Activated gamma-delta T cell treated with anti-CD3 and anti-CD28 coated beads, Interleukin-2, amount 50 U/mL, for 16 hours (primary cell): Measurements from ENCODE around the gene UBXN11.
A peak's percentile ranks its signal among the peaks of the same experiment; 100 is the strongest.
"Not testable (repeated sequence)": the region's sequence is repeated elsewhere in the genome, so short reads cannot be mapped to it uniquely, and the experiment has no call there.

Experiments
- DNase-seq: peaks from one replicate; pipeline ENCODE4 v3.0.0-alpha.2; 2020; ENCODE audit warnings: low read depth

Gene UBXN11

DNA sequence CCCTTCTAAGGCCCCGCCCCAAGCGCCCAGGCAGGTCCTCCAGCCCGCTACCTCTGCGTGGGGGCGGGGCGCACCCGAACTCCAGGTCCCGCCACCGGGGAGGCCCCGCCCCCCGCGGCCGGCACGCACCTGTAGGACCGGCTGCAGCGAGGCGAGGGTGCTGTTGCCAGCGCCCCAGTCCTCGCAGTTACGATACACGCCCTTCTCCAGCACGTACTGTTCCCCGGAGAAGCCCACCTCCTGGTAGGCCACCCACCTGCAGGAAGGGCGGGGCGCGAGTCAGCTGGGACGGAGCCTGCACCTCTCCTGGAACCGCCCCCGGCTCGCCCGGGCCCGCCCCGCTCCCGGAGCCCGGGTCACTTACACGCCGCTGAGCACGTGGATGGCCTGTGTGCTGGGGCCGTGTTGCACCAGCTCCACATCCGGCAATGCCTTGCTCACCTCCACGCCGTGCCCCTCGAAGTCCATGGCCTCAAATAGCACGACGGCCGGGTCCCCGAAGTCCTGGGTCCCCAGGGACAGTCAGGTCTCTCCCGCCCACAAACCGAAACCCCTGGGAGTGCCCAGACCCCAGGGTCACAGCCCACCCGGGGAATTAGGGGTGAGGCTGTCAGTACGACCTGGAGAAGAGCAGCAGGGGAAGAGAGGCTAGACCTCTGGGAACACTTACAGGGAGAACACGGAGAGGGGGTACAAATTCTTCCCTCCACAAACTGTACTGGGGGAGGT lies 30.2 kb upstream of the UBXN11 start:
- peak; percentile 75 for DNase-seq

DNA sequence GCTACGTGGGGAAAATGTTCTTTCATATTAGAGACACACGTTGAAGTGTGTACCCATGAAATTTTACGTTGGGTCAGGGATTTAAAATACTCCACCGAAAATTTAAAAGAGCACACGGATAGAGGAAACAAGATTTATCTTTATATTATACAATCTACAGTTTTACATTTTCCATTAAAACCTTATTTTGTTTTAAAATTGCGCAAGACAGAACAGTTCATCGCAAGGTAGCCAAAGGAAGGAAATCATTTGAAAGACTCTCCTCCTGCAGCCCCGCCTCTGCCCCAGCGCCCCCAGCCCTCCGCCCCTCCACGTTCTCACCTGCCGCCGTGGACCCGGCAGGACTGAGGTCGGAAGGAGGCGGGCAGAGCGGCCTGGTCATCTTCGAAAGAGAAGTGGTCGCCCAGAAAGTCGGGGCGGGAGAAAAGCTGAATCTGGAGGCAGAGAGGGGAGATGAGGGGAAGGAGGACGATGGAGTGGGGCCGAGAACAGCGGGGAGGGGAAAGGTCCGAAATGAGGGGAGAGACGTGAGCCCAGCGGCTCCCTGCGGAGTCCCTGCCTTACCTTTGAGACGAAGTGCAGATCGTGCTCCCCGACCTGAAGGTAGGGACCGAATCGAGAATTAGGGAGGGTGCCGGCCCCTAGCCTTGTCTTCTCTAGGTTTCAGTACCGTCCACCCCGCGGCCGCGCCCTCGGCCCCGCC lies 29.5 kb upstream of the UBXN11 start:
- no peak for DNase-seq

DNA sequence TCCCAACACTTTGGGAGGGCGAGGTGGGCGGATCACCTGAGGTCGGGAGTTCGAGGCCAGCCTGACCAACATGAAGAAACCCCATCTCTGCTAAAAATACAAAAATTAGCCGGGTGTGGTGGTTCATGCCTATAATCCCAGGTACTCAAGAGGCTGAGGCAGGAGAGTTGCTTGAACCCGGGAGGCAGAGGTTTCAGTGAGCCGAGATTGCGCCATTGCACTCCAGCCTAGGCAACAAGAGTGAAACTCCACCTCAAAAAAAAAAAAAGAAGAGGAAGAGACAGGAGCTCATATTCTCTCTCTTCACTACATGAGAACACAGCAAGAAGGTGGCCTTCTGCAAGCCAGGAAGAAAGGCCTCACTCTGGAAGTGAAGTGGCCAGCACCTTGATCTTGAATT lies 26.9 kb upstream of the UBXN11 start:
- DNase-seq = not testable (repeated sequence)

DNA sequence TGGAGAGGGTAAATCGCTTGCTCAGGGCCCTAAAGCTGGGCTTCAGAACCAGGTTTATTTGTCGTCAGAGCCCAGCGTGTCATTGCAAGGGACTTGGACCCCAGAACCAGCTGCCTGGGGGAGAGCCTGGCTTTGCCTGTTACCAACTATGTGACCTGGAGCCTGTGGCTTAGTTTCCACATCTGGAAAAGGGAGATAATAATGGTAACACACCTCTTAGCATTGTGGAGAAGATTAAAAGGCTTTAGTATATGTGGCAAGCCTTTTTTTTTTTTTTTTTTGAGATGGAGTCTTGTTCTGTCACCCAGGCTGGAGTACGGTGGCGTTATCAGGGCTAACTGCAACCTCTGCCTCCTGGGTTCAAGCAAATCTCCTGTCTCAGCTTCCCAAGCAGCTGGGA lies 23.8 kb upstream of the UBXN11 start:
- DNase-seq = no peak

DNA sequence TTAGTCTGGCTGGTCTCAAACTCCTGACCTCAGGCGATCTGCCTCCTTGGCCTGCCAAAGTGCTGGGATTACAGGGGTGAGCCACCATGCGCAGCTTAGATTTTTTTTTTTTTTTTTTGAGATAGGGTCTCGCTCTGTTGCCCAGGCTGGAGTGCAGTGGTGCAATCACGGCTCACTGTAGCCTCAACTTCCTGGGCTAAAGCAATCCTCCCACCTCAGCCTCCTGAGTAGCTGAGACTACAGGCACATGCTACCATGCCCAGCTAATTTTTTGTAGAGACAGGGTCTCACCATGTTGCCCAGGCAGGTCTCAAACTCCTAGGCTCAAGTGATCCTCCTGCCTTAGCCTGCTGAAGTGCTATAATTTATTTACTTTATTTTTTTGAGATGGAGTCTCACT lies 22.9 kb upstream of the UBXN11 start:
- not testable (repeated sequence) for DNase-seq

DNA sequence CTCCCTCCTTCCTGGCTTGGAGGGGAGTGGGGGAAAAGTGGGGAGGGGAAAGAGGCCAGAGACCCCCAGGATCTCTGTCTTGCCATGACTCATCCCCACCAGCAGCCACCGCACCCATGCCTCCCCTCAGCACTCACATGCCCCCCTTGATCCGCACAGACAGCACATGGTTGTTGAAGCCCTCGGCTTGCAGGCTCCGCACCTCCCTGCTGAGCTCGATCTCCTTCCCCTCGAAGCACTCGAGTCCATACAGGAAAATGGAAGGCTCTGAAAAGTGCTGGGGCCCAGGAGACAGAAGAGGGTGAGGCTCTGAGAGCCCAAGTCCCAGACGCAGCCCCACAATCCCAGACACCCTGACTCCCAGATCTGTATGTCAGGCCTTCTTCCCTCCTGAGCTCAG lies 22.2 kb upstream of the UBXN11 start:
- DNase-seq = no peak

DNA sequence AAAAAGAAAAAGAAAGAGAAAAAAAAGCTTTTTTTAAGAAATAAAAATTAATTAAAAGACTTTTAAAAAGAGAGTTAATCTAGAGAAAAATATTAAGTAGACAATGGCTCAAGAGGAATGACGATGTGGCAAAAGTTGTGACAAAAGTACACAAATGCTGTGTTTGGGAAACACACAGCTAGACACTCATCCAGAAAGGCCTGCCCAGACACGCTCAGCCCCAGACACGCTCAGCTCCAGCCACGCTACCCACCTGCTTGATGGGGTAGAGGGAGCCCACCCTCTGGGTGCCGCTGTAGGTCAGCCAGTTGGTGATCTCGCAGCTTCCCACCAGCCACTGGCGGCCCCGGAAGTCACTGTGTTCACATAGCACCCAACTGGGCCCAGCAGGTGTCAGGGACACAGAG lies 21.5 kb upstream of the UBXN11 start:
- no peak for DNase-seq

DNA sequence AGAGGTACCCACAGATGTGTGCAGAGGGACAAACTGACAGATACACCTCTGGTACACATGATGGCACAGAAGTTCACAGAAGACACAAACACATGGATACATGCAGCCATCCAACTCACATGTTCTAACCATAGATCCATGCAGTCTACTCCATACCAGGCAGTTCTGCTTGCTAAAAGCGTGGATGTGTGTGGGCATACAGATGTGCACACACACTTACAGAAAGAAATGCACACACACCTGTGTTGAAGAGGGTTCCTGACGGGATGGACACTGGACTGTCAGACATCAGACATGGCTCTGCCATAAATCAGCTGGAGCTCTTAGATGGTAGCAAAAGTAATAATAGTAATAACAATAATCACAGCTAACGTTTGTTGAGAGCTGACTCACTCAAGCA lies 18.1 kb upstream of the UBXN11 start:
- no peak for DNase-seq

DNA sequence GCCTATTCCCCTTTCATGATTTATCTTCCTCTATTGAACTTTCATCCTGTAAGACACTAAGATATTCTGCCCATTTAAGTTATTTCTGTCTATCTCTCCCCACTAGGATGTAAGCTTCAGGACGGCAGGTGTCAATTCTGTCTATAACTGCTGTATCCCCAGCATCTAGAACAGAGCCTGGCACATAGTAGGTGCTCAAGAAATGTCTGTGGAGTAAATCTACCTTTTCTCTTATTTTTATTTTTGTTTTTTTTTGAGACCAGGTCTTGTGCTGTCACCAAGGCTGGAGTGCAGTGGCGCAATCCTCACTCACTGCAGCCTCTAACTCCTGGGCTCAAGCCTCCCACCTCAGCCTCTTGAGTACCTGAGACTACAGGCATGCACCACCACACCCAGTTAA lies 16.9 kb upstream of the UBXN11 start:
- DNase-seq = no peak

DNA sequence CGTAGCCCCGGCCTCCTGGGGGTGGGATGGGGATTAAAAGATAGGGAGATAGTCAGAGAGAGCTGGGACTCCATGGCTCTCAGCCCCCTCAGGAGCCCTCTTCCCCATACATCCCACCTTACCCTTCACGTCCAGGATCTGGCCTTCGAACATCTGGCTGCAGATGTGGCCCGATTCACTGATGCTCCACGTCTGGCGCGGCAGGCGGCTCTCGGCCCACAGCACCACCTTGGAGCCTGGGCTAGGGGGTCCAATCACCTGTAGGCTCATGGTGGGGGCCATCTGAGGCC lies 15.6 kb upstream of the UBXN11 start:
- DNase-seq = no peak

DNA sequence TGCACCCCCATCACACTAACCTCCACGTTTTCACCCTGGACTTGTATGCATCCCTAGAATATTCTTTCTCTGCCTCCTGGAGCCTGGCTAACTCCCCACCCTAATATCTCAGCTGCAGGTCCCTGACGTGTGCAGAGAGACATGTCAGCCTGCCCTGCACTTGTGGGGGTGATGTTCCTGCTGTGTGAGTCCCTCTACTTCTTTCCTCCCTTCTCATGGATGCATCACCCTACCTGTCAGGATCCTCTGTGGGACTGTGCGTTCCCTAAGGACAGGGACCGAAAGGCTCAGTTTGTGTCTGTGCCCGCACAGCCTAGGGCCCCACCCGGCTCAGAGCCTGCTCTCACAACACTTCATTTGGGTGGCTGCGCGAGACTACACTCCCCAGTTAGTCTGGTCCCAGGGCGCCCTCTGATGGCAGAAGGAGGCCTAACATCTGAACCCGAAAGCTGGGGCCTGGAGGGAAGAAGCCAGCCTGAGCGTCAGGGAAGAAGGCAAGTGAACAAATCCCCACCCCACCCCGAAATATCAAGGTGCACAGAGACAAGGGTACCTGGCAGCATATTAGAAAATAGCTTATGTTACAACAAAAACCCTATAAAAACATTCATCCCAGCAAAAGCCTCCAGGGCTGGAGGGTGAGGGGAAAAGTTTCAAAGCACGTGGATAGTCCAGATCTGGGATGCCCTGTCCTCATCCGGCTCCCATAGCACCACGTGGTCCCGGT lies 15.0 kb upstream of the UBXN11 start:
- peak; percentile 93 for DNase-seq

DNA sequence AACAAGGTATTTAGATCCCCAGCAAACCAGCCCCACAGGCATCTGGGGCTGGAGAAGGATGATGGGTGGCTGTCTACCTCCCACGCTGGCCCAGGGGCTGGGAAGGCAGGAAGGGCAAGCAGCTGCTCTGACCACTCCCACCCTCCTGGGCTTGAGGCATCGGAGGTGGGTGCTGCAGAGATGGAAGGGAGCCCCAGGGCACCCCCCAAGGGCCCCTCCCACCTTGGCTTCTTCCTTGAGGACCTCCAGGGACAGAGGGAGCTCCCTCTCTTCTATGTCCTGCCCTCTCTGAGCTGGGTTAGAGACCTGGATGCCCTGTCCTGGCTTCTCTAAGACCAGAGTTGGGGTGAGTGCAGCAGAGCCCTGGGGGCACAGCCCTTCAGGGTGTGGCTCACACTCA lies 14.5 kb upstream of the UBXN11 start:
- DNase-seq = no peak

DNA sequence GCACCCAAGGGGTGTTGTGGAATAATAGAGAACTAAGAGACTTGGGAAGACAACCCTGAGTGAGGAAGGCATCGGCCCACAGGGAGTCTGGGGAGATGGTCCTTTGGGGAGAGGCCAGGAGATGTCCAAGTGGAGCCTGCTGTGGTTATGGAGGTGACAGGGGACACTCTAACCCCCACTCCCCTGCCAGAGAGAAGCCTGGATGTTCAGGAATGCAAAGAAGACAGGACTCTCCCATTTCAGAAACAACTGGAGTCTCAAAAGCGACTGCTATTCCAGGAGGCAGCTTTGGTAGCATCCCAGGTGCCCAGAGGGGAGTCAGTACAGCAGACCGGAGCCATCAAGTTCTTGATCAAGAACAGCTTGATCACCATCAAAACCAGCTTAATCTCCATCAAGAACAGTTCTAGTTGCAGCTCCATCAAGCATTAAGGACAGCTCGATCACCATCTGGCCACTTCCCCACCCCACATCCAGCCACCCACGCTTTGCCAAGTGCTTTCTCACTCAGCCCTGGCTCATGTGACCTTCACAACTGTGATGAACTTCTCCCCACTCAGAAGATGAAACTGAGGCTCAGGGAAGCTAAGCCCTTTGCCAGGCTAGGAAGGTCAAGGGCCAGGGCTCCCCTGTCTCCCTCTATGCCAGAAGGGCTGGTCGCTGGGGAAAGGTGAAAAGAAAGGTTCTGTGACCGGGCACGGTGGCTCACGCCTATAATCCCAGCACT lies 12.1 kb upstream of the UBXN11 start:
- no peak for DNase-seq

DNA sequence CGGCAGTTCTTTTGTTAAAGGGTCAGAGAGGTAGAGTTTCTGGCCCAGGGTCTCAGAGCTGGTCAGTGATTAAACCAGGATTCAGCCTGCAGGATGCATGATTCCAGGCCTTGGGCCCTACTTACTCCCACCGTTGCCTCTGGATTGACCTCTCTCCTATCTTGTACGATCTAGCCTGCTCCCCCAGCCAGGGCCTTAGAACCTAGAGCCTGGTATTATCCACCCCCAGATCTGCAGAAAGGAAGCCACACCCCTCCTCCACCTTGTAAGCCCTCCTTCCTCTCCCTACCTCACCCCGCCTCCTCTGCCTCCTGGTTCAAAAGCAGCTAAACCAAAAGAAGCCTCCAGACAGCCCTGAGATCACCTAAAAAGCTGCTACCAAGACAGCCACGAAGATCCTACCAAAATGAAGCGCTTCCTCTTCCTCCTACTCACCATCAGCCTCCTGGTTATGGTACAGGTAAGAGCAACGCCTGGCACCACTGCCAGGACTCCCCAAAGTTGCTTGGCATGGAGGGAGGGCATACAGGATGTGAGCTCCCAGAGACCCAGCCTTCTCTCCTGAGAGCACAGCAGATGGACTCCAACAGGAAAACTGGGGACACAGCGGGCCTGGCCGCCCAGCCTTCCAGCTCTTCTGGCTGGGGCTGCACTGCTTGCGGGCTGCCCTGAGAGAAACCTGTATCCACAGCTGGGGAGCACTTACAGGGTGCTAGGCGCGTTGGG lies 11.3 kb upstream of the UBXN11 start, which contains the start of gene CD52:
Gene CD52, plus strand, starts transcription at position 347 of the 726 bp plus-strand sequence. Its CDS starts 60 bp downstream, at position 407.
- DNase-seq = peak; percentile 63

DNA sequence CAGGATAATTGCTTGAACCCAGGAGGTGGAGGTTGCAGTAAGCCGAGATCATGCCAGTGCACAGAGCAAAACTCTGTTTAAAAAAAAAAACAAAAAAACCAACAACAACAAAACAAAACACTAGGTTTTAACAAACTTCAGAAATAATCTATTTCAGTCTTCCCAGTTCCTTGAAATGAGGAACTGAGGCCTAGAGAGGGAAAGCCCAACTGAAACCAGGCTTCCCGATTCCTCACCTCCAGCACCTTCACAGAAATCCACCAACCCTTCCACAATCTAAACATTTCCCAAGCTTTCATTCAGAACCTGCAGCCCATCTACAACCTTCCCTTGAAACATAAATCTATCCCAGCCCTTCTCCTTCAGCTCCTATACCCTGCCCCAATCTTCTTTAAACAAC lies 10.7 kb upstream of the UBXN11 start:
- DNase-seq = no peak

DNA sequence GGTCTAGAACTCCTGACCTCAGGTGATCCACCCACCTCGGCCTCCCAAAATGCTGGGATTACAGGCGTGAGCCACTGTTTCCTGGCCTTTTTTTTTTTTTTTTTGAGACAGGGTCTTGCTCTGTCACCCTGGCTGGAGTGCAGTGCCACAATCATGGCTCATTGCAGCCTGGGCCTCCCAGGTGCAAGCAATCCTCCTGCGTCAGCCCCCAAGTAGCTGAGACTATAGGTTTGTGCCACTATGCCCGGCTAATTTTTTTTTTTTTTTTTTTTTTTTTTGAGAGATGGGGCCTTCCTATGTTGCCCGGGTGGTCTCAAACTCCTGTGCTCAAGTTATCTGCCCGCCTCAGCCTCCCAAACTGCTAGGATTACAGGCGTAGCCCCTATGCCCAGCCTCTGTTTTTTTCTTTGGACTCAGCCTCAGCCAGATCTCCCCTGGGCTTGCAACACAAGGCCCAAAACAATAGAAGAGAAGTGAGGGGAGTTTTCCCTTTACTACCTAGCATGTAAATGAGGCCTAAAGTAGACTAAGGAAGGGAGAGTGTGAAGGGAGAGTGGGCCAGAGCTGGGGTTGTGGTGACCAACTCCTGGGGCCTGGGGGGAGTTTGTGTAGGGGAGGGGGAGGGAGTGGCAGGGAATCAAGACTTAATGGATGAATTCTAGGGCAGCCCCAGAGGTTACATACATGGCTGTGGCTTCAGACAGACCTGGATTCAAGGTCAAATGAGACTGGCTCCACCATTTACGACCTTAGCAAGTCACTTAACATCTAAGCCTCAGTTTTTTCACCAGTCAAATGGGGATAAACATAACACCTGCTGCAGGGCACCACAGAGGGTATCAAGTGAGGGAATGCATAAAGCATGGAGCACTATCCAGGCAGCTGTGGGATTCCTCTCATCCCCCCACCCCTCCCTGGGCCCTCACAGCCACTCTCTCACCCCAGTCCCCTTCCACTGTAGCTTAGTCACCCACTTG lies 9.7 kb upstream of the UBXN11 start:
- no peak for DNase-seq

DNA sequence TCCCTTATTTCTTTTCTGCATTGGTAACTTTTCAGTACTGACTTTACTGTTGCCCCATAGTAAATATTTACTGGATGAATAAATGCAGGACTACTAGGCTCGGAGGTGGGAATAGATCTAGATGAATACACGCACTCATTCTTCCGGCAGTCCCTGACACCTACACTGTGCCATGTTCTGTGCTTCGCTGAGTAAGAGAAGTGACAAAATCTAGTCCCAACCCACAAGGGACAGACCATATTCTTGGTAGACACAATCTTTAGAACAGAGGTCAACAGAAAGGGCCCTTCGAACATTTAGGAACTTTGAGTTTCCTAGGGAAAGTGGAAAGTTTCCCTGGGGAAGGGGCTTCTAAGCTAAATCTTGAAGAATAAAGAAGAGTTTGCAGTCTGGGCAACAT lies 8.1 kb upstream of the UBXN11 start:
- no peak for DNase-seq

DNA sequence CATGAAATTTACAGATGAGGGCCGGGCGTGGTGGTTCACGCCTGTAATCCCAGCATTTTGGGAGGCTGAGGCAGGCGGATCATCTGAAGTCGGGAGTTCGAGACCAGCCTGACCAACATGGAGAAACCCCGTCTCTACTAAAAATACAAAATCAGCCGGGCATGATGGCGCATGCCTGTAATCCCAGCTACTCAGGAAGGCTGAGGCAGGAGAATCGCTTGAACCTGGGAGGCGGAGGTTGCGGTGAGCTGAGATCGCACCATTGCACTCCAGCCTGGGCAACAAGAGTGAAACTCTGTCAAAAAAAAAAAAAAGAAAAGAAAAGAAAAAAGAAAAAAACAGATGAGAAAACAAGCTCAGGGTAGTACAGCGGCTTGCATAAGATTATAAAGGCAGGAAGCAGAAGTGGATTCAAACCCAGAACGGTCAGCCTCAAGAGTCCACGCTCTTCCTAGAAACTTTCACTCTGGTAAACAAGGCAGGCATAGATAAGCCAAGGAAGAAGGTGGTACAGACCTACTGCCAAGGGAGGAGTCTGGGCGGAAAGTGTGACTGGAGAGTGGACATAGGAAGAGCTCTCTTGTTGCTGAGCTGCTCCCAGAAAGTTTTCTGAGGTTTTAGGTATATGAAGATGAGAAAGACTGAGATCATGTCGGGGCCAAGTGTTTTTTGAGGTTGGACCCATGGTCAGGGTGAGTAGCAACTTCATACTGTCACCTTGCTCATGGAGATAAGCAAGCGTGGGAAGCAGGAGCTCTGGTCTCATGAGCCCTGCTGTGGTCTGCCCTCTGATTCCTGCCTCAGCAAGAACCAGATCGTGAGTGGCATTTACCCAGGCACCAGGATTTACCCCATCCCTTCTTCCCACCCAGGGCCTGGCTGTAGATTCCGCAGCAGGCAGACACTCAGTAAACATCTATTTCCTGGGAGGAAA lies 1.8 kb upstream of the UBXN11 start:
- not testable (repeated sequence) for DNase-seq

DNA sequence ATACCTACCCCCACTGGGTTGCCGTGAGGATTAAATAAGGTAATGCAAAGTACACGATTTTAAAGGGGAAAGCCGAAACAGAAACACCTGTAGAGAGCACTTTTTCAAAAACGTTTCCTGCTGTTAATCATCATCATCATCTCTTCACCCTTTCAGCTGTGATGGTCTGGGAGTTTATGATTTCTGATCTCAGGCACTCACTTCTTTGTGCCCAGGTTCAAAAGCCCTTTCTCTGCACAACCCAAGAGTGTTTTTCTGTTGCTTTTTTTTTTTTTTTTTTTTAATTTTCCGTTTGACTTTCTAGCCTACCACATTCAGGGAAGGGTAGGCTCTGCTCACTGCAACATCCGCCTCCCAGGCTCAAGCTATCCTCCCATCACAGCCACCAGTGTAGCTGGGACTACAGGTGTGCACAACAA lies 936 bp upstream of the UBXN11 start:
- DNase-seq = no peak
